ENCODE measurements around the gene MINAR2.

MINAR2 gene

GRCh38 chr5:129773376-129773775 is 25.5 kb downstream of the MINAR2 start:
- H3K9ac ChIP-seq (ENCODE audit: low read depth, low read length) = no peak overlapping the region
- H3K27me3 ChIP-seq (ENCODE audit: control insufficient read depth, insufficient read depth, low read length) = no peaks in the 10 kb centered on the region
- H3K9me3 ChIP-seq (ENCODE audit: control insufficient read depth, insufficient read depth, low read length) = no peaks in the 10 kb centered on the region
- no peaks in the 10 kb centered on the region for H3K36me3 ChIP-seq (ENCODE audit: control insufficient read depth, insufficient read depth, low read length)
- no peaks in the 10 kb centered on the region for H3K4me1 ChIP-seq (ENCODE audit: control insufficient read depth, insufficient read depth, low read length)
- H3K27ac ChIP-seq (ENCODE audit: low read depth, low read length) = no peak overlapping the region
- no peak overlapping the region for H3K4me3 ChIP-seq (ENCODE audit: low read depth, low read length)

- Histone ChIP-seq H3K4me1 (ENCODE audit: control insufficient read depth, insufficient read depth, low read length) (no peaks in the 10 kb centered on the region), H3K9ac (ENCODE audit: low read depth, low read length) (no peak overlapping the region), H3K27me3 (ENCODE audit: control insufficient read depth, insufficient read depth, low read length) (no peaks in the 10 kb centered on the region), H3K27ac (ENCODE audit: low read depth, low read length) (no peak overlapping the region), H3K36me3 (ENCODE audit: control insufficient read depth, insufficient read depth, low read length) (no peaks in the 10 kb centered on the region), H3K9me3 (ENCODE audit: control insufficient read depth, insufficient read depth, low read length) (no peaks in the 10 kb centered on the region), H3K4me3 (ENCODE audit: low read depth, low read length) (no peak overlapping the region)
Observed at GRCh38 chr5:129781594-129781993, 33.7 kb downstream of the MINAR2 start.

DNA sequence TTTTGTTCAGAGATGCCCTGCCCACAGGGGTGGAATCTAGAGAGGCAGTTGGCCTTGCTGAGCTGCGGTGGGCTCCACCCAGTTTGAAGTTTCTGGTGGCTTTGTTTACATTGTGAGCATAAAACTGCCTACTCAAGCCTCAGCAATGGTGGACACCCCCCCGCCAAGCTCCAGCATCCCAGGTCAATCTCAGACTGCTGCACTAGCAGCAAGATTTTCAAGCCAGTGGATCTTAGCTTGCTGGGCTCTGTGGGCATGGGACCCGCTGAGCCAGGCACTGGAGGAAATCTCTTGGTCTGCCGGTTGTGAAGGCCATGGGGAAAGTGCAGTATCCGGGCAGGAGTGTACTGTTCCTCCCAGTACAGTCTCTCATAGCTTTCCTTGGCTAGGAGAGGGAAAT is 55.5 kb downstream of the MINAR2 start:
- H3K36me3 ChIP-seq (ENCODE audit: control insufficient read depth, insufficient read depth, low read length) = no peaks in the 10 kb centered on the region
- H3K27ac ChIP-seq (ENCODE audit: low read depth, low read length) = no peak overlapping the region
- no peak overlapping the region for H3K9ac ChIP-seq (ENCODE audit: low read depth, low read length)
- no peaks in the 10 kb centered on the region for H3K9me3 ChIP-seq (ENCODE audit: control insufficient read depth, insufficient read depth, low read length)
- no peaks in the 10 kb centered on the region for H3K27me3 ChIP-seq (ENCODE audit: control insufficient read depth, insufficient read depth, low read length)
- 0 out of 2 replicates have a peak, but pooled peaks cover 3% of the 10 kb centered on the region for H3K4me1 ChIP-seq (ENCODE audit: control insufficient read depth, insufficient read depth, low read length)
- H3K4me3 ChIP-seq (ENCODE audit: low read depth, low read length) = no peak overlapping the region

GRCh38 chr5:129804705-129805104 is 56.8 kb downstream of the MINAR2 start:
- Histone ChIP-seq H3K27me3 (ENCODE audit: control insufficient read depth, insufficient read depth, low read length) (no peaks in the 10 kb centered on the region), H3K4me3 (ENCODE audit: low read depth, low read length) (no peak overlapping the region), H3K9ac (ENCODE audit: low read depth, low read length) (no peak overlapping the region), H3K9me3 (ENCODE audit: control insufficient read depth, insufficient read depth, low read length) (no peaks in the 10 kb centered on the region), H3K27ac (ENCODE audit: low read depth, low read length) (no peak overlapping the region), H3K36me3 (ENCODE audit: control insufficient read depth, insufficient read depth, low read length) (no peaks in the 10 kb centered on the region), H3K4me1 (ENCODE audit: control insufficient read depth, insufficient read depth, low read length) (0 out of 2 replicates have a peak, but pooled peaks cover 3% of the 10 kb centered on the region)

- Histone ChIP-seq H3K36me3 (ENCODE audit: control insufficient read depth, insufficient read depth, low read length) (no peaks in the 10 kb centered on the region), H3K4me1 (ENCODE audit: control insufficient read depth, insufficient read depth, low read length) (0 out of 2 replicates have a peak, but pooled peaks cover 7% of the 10 kb centered on the region), H3K9me3 (ENCODE audit: control insufficient read depth, insufficient read depth, low read length) (no peaks in the 10 kb centered on the region), H3K9ac (ENCODE audit: low read depth, low read length) (no peak overlapping the region), H3K4me3 (ENCODE audit: low read depth, low read length) (no peak overlapping the region), H3K27me3 (ENCODE audit: control insufficient read depth, insufficient read depth, low read length) (no peaks in the 10 kb centered on the region), H3K27ac (ENCODE audit: low read depth, low read length) (no peak overlapping the region)
Observed at GRCh38 chr5:129807162-129807814, 59.4 kb downstream of the MINAR2 start.
